Cortex of kidney (tissue), 1 donor: ENCODE measurements around the gene AKNA.

ENCODE experiments used
- DNase-seq: peaks from one replicate; lab custom pipeline; 2025; lab: John Stamatoyannopoulos, UW

The AKNA gene

GRCh38 chr9:114301798-114302565, 85.8 kb downstream of the AKNA start:
- no peak for DNase-seq

GRCh38 chr9:114300846-114301797, 86.7 kb downstream of the AKNA start:
- DNase-seq, result no peak

- DNase-seq, result no peak
These were observed 87.5 kb downstream of the AKNA start for GRCh38 chr9:114300153-114300845.

GRCh38 chr9:114299286-114300152, 88.3 kb downstream of the AKNA start:
- no peak for DNase-seq

- DNase-seq, result no peak
These were observed 91.4 kb downstream of the AKNA start for GRCh38 chr9:114296338-114296737.

- no peak for DNase-seq
These were observed 93.1 kb downstream of the AKNA start for GRCh38 chr9:114294664-114295063.

GRCh38 chr9:114291886-114292590, 95.7 kb downstream of the AKNA start:
- DNase-seq, result no peak

GRCh38 chr9:114291064-114291474, 96.7 kb downstream of the AKNA start:
- no peak for DNase-seq

GRCh38 chr9:114290561-114290986, 97.2 kb downstream of the AKNA start:
- DNase-seq, result no peak

GRCh38 chr9:114289571-114290481, 98.0 kb downstream of the AKNA start:
- no peak for DNase-seq

- no peak for DNase-seq
These were observed 98.7 kb downstream of the AKNA start for GRCh38 chr9:114289106-114289505.

- no peak for DNase-seq
These were observed 99.3 kb downstream of the AKNA start for GRCh38 chr9:114288193-114289091.

GRCh38 chr9:114287763-114288192, 100.0 kb downstream of the AKNA start:
- no peak for DNase-seq

GRCh38 chr9:114287001-114287762, 100.6 kb downstream of the AKNA start:
- DNase-seq, result no peak

GRCh38 chr9:114286146-114286679, 101.6 kb downstream of the AKNA start:
- no peak for DNase-seq

GRCh38 chr9:114285166-114285867, 102.5 kb downstream of the AKNA start:
- no peak for DNase-seq
